Ovary (tissue), 3 donors: ENCODE measurements around the gene FANK1.

Experiments used
- CTCF ChIP-seq, 3 donors: fragments of 450-650 bp in 2 of 3; fragments of 200-600 bp in 1 of 3; IDR thresholded peaks; one replicate each; pipeline versions ENCODE4 v1.5.1 to v1.8.0; 2016 to 2022; ENCODE audit warnings: antibody characterized with exemption in 3 of 3, mild to moderate bottlenecking in 1 of 3
- EP300 ChIP-seq: sonication (generic); formaldehyde crosslinking; IDR thresholded peaks from one replicate; pipeline ENCODE4 v1.6.1; 2017; ENCODE audit warnings: antibody characterized with exemption
- POLR2A ChIP-seq: fragments of 450-650 bp; IDR thresholded peaks from one replicate; pipeline ENCODE4 v1.6.1; 2017; ENCODE audit warnings: antibody characterized with exemption, mild to moderate bottlenecking, moderate library complexity
- donor health status: DM: no; HTN: no; CAD: no.

- TF ChIP-seq CTCF (IDR thresholded peaks at IDR 0.05) (no peak), POLR2A (no peak), EP300 (no peak)
These were observed 89.3 kb downstream of the FANK1 start for GRCh38 chr10:125985557-125986240.
